ENCODE results near the gene SH3PXD2B. TPM values are rescaled to one million over a fixed set of nuclear protein-coding genes. Genes with fewer than 3 reads are reported as not detected.

Gene SH3PXD2B
- total and polyA plus RNA-seq, 2 of the 4 experiments (the other 2 are of a cell fraction): 8.2 to 14.4 TPM

- DNase-seq: peak; percentile 76
- H3K4ac ChIP-seq (ENCODE audit: low read depth, low read length): no peak overlapping the region
- H3K56ac ChIP-seq (ENCODE audit: extremely low read depth, insufficient read depth, low read length): no peak overlapping the region
- no peak overlapping the region for H2AFZ ChIP-seq (replicated peaks; ENCODE audit: low read length, poor library complexity)
- H3K4me3 ChIP-seq (ENCODE audit: insufficient read depth, low read depth, low read length): no peak overlapping the region
- no peaks in the 10 kb centered on the region for H3K36me3 ChIP-seq (ENCODE audit: control insufficient read depth, insufficient read depth, low read length)
- no peak overlapping the region for H2BK5ac ChIP-seq (ENCODE audit: low read depth, low read length, poor library complexity, severe bottlenecking)
- dilution Hi-C loops (cut with HindIII; ENCODE audit: low sequenced_read_pairs, unreplicated experiment): no loop called here
- ChIA-PET CTCF (interaction anchor here (0.8 kb wide), 1 partner anchor 388 kb away, joined by 3 read pairs; no protein-coding TSS in a partner anchor), POLR2A (ENCODE audit: unreplicated experiment) (interaction anchor here (0.6 kb wide), 1 partner anchor 670 kb away, joined by 10 read pairs; no protein-coding TSS in a partner anchor)
- no peaks in the 10 kb centered on the region for H3K79me1 ChIP-seq (ENCODE audit: low read depth in 1 of 2, low read length in 2 of 2)
- H3K9me1 ChIP-seq (ENCODE audit: insufficient read depth, low read length): no peaks in the 10 kb centered on the region
- no peaks in the 10 kb centered on the region for H3K9me3 ChIP-seq (ENCODE audit: control insufficient read depth, insufficient read depth, low read length)
- H2AK5ac ChIP-seq (ENCODE audit: low read depth, low read length): no peak overlapping the region
- no peak overlapping the region for H4K5ac ChIP-seq (ENCODE audit: low read depth, low read length)
- H2BK20ac ChIP-seq (ENCODE audit: low read depth, low read length): no peak overlapping the region
- no peak overlapping the region for H3K23ac ChIP-seq (ENCODE audit: low read depth, low read length)
- ATAC-seq (ENCODE audit: low read depth): peak; percentile 86
- TF ChIP-seq SMC3 (IDR thresholded peaks at IDR 0.05; ENCODE audit: low read depth, low read length) (no peak), FOS (IDR thresholded peaks at IDR 0.05; ENCODE audit: low read depth, low read length) (peak; percentile 10; the same call in 1 of the 2 replicates)
- intact Hi-C loops (cut with micrococcal nuclease): loop anchor here (5.0 kb wide), 1 partner anchor 152 kb away; the partner anchor contains the start of gene SH3PXD2B
- no peak overlapping the region for H4K91ac ChIP-seq (ENCODE audit: insufficient read depth, low read depth, low read length)
- H4K20me1 ChIP-seq (ENCODE audit: insufficient read depth, low read length): no peaks in the 10 kb centered on the region
- no peak overlapping the region for H3K18ac ChIP-seq (ENCODE audit: low read depth, low read length)
- H2BK15ac ChIP-seq (ENCODE audit: low read depth, low read length): no peak overlapping the region
- no peaks in the 10 kb centered on the region for H3K27me3 ChIP-seq (ENCODE audit: control insufficient read depth, insufficient read depth, low read length)
- no peak overlapping the region for H4K8ac ChIP-seq (ENCODE audit: low read depth in 2 of 2, low read length in 2 of 2)
- no peak overlapping the region for H2BK120ac ChIP-seq (ENCODE audit: low read depth, low read length)
- H3K14ac ChIP-seq (replicated peaks; ENCODE audit: low read depth, low read length): no peak overlapping the region
- in situ Hi-C loops (cut with MboI; ENCODE audit: low sequenced_read_pairs): loop anchor here (25.0 kb wide), 1 partner anchor 888 kb away; the partner anchor contains the start of gene FGF18
- no peak overlapping the region for H3K27ac ChIP-seq (ENCODE audit: insufficient read depth, low read length)
- peaks cover 2% of the 10 kb centered on the region; the same call in 1 of the 2 replicates for H3K4me1 ChIP-seq (ENCODE audit: control insufficient read depth, insufficient read depth, low read length)
- no CpG with 5 or more reads among the region's 2 CpGs for WGBS, 2 experiments (ENCODE audit: extremely low coverage in 2 of 2, insufficient read length in 1 of 2)
- no TSS peak for BruUV-seq (replicated peaks)
- H3K9ac ChIP-seq (ENCODE audit: low read depth, low read length): no peak overlapping the region
- H3K4me2 ChIP-seq (ENCODE audit: low read depth, low read length): no peak overlapping the region
- no peak overlapping the region for H2AK9ac ChIP-seq (replicated peaks; ENCODE audit: low read depth, low read length, poor library complexity)
Measured at GRCh38 chr5:172299916-172300439, 154.3 kb downstream of the SH3PXD2B start.

All from IMR-90 (cell line).